ENCODE measurements around the gene FOXP2.

DNA sequence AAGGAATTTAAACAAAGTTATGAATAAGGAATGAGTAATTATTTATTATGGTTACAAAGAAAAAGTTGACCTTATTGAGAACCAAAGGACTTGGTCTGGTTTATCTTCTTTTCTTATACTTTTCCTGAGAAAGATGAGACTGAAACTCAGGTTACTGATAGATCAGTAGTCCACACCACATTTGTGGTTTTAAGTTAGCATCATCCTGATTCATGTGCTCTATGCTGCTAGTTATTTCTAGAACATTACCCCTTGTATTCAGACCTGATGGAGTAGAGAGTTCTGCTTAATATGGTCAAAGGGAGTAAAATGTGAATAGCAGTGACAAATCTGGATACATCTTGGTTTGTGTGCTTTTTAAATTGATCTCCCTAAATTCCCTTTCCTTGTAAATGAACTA, 63.8 kb downstream of the FOXP2 start:
- TF ChIP-seq, protein P1, sequence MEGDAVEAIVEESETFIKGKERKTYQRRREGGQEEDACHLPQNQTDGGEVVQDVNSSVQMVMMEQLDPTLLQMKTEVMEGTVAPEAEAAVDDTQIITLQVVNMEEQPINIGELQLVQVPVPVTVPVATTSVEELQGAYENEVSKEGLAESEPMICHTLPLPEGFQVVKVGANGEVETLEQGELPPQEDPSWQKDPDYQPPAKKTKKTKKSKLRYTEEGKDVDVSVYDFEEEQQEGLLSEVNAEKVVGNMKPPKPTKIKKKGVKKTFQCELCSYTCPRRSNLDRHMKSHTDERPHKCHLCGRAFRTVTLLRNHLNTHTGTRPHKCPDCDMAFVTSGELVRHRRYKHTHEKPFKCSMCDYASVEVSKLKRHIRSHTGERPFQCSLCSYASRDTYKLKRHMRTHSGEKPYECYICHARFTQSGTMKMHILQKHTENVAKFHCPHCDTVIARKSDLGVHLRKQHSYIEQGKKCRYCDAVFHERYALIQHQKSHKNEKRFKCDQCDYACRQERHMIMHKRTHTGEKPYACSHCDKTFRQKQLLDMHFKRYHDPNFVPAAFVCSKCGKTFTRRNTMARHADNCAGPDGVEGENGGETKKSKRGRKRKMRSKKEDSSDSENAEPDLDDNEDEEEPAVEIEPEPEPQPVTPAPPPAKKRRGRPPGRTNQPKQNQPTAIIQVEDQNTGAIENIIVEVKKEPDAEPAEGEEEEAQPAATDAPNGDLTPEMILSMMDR (IDR thresholded peaks at IDR 0.05; ENCODE audit: poor library complexity): no peak
- no peak for TF ChIP-seq EZH2phosphoT487 (IDR thresholded peaks at IDR 0.05; ENCODE audit: low read depth, severe bottlenecking, unreplicated experiment)
